ENCODE measurements around the gene AICDA.

Gene AICDA

GRCh38 chr12:8553088-8553627, 59.5 kb downstream of the AICDA start:
- DNase-seq: no peak

Measured in stimulated activated CD4-positive, alpha-beta T cell treated with anti-CD3 and anti-CD28 coated beads, Interleukin-4, amount 100 ng/mL, for 24 hours (primary cell).